H4 (cell line): ENCODE data around the gene HTR2A. TPM values are rescaled to one million over a fixed set of nuclear protein-coding genes. Genes with fewer than 3 reads are reported as not detected.

Experiments
- DNase-seq: peaks from one replicate; pipeline ENCODE4 v3.0.0-alpha.2; 2015; ENCODE audit warnings: low spot score
- total RNA-seq: library from RNA; depleted of rRNA; stranded (reverse); fragments of >200 nt; shearing (Covaris generic); gene quantifications from 2 replicates; pipeline ENCODE4 v1.2.3, GENCODE V29; 2014

HTR2A gene
- total RNA-seq, 1 experiment from 2014 or later, result 0.08 TPM

DNA sequence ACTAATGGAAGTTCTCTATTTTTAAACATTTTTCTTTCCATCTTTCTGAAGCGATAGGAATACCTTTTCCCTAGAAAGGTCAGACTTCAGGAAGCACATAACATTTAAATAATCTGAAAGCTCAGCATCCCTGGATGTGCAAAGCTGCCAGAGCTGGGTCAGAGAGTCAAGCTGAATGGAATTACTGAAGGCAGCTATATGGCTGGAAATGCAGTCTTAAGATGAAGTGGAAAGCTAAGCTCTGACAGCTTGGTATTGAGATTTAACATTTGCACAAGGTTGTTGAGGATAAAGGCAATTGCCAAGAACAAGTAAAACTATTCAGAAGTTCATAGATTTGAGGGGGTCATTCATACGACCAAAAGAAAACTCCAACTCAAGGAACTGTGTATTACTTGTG lies 28.8 kb downstream of the HTR2A start:
- DNase-seq, result no peak

DNA sequence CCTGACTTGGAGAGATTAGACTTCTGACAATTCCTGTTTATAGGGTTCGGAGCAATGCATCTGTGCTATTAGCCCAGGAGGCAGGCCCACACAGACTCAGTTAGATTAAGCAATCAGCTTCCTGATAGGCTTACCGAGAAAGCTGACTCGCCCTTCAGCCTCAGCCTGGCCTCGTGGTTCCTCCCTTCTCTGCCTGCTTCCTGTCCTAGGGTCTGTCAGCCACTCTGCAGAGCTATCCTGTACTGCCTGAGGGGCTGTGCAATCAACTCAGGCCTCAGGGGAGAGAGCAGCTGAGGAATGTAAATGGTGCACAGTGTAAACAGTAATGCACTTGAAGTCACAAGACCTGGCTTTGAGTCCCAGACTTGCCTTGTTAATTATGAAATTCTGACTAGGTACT lies 30.7 kb downstream of the HTR2A start:
- DNase-seq, result peak; percentile 66

DNA sequence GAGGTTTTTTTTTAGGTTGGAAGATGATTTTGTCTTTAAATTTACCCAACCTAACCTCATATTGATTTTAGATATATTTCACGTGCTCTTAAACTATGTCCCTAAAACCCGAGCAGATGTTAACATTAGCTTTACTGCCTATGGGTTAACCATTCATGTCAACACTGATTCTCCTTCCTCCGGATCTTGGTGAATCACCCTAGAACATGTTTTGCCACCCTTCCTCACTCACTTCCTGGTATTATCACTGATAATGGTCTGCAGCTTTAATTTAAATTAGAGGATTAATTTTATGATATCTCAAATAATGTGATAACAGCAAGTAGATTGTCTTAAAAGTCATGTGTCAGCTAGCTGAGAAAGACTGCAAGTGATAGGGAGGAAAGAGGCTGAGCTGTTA lies 31.9 kb downstream of the HTR2A start:
- no peak for DNase-seq

DNA sequence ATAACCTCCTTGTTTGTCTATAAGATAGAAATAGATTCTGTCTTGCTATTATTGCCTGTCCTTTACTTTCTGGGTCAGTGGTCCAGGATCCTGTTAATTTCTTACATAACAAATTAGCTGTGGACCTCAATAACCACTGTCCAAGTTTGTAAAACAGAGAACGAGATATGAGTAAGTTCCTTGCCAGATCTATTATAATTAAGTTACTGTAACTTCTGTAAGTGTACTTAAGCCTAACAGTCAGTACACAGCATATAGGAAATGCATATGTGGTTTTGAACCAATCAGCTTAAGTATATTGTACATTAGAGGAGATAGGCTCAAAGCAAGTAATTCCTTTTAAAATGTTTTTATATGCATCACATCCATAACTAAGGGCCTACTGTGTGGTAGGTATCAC lies 34.9 kb downstream of the HTR2A start:
- DNase-seq, result no peak

DNA sequence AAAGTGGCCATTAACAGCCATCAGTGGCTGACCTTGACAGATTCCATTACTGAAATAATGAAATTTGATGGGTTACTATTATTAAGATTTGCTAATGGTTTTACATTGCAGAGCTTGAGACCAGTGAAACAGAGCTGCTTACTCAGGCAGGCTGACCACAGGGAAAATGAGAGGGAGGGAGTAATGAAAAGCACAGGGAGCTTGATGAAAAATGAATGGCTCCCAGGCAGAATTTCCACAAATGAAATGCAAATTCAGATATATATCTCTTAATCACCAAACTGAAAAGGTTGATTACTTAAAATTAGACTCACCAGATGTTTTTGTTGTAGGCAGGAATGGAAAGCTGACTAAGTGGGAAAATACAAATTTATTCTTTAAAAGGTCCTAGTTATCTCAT lies 36.1 kb downstream of the HTR2A start:
- DNase-seq, result no peak

- no peak for DNase-seq
Measured at GRCh38 chr13:46858776-46859175, 38.1 kb downstream of the HTR2A start.

DNA sequence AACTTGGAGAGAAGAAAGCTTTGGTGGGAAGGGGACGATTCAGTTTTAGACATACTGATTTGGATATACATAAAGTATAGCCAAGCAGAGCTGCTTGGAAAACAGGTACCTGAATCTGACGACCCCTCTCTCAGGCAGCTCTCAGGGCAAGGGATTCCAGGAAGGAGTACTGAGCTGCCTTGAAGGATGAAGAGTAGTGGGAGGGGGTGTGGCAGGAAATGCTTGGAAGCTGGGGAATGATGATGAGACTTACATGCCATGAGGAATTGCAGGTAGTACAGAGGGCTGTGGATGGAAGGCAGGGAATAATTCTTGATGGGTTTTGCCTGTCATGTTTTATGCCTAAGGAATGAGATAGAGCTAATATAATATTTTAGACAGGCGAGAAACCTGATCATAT lies 38.7 kb downstream of the HTR2A start:
- no peak for DNase-seq

- DNase-seq, result no peak
Measured at GRCh38 chr13:46855664-46856063, 41.2 kb downstream of the HTR2A start.

DNA sequence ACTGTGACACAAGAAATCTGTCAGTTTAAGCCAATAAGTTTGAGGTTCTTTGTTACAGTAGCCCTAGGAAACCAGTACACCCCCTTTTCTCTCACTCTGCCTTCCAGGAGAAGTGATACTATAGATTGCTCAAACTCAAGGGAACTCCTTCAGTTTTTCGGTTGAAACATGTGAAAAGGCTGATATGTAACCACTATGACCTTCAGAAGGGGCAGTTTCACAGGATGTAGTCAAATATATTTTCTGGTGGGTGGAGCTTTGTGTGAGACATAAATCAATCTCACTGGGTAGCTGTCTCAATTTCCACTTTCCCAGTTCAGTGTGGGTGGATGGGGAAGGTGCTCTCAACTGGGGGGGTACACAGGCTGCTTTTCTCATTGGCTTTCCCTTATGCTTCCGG lies 41.7 kb downstream of the HTR2A start:
- DNase-seq, result no peak

GRCh38 chr13:46852168-46852567 lies 44.7 kb downstream of the HTR2A start:
- DNase-seq, result no peak

GRCh38 chr13:46850214-46850613 lies 46.6 kb downstream of the HTR2A start:
- no peak for DNase-seq

GRCh38 chr13:46846726-46847125 lies 50.1 kb downstream of the HTR2A start:
- DNase-seq, result no peak

GRCh38 chr13:46845146-46845545 lies 51.7 kb downstream of the HTR2A start:
- DNase-seq, result no peak

GRCh38 chr13:46844431-46844830 lies 52.4 kb downstream of the HTR2A start:
- DNase-seq, result no peak

- DNase-seq, result no peak
Measured at GRCh38 chr13:46839399-46839798, 57.5 kb downstream of the HTR2A start.

DNA sequence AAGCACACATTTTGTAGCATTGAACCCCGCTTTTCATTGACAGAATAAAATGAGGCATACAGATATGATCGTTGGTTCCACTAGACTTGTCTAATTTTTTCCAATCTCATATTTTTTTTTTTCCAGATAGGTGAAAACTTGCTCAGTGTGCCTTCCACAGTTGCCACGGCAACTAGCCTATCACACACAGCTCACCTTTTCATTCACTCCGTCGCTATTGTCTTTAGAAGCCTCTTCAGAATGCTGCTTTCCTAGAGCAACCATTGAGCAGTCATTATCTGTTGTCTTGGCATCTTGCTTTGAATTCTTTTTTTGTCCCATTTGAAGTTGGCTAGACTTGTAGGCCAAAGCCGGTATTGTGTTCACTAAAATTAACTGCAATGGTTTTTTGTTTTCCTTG lies 62.2 kb downstream of the HTR2A start:
- no peak for DNase-seq

DNA sequence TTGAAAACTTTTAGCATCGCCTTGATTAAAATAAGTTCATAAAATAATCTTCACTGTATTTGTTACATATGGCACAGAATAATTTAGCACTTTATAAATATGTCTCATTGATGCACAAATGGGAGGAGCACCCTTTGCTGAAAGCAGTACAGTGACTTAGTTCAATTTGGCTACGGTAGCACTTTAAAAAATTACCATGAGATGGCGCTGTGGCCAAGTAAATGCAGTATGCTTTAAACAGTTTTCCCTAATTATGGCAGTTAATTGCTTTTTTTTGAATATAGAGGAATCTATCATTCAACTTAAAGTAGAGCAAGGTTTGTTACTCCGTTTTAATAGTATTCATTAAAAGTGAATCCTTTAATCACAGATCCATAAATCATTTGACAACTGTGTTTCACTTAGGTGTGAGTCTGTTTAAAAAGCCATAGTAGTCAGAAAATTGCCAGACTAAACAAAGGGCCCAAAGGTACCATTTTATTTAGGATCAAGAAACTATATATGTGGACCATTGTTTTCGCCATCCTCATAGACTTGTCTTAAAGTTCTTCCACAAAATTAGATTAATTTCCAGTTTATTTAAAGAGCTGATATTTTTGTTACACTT lies 65.2 kb downstream of the HTR2A start:
- peak; percentile 19 for DNase-seq

- no peak for DNase-seq
Measured at GRCh38 chr13:46830405-46831005, 66.3 kb downstream of the HTR2A start.

GRCh38 chr13:46822551-46822950 lies 74.3 kb downstream of the HTR2A start:
- no peak for DNase-seq

DNA sequence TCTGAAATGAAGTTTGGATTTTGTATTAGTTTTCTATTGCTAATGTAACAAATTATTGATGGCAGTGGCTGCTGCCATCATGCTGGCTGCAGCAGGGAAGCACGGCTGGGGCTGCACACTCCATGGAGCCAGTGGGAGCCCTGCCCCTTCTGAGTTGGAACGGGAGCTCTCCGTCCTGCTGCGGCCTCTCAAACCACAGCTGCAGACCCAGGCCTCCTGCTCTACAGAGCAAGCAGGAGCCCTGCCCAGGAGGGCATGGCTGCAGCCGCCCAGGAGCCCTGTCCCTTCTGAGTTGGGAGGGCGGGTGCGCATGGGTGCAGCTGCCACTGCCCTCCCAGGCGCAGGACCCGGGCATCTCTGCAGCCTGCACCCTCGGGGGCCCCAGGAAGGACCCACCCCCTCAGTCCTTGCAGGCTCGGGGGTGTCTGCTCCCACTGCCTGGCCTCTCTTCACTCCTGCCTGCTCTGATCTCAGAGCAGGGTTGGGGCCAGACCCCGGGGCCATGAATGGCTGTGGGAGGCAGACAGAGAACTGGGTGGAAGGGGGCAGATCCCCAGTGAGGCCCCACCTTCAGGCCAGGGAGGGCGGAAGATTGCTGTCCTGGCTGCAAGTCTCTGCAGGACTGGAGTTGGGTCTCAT lies 78.9 kb downstream of the HTR2A start:
- DNase-seq, result no peak

DNA sequence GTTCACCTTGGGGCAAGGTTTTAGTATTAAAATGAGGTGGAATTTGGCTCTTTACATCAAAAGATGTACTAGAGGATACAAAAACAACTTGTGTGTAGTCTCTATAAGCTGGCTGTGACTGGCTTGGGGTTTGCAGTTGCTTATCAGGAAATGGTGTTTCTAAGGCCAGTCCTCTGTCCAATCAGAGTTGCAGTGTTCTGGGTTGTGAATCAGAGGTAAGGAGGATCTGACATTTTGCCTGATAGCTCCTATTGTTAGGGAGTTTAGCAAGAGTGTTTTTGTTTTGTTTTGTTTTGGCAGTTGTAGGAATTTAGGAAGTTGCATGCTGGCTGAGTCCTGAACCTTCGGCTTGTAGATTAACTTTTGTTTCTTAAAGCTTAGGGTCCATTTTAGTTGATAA lies 79.8 kb downstream of the HTR2A start:
- no peak for DNase-seq

DNA sequence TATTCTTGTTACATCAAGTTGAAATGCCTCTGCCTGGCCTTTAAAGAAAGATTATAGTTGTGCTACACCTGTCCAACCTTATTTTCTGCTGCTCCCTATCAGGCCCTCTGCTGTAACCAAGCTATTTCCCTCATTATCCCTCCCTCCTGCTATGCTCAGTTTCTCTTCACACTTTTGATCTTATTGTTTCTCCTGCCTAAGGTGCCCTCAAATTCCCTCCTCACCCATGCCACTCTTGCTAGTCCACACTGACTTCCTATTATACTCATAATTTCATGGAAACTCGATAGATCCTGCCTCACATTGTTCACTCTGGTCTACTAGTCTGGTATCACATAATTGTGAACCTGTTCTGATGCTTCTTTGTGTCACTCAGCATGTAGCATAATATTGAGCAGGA lies 80.5 kb downstream of the HTR2A start:
- DNase-seq, result no peak

- DNase-seq, result no peak
Measured at GRCh38 chr13:46812301-46812797, 84.5 kb downstream of the HTR2A start.
